Measurements from ENCODE around the gene SLC2A8. TPM values are rescaled to one million over a fixed set of nuclear protein-coding genes. Genes with fewer than 3 reads are reported as not detected.

The SLC2A8 gene
- total RNA-seq, 1 donor from 2014 or later: 36.0 TPM

- TF ChIP-seq CTCF (IDR thresholded peaks at IDR 0.05; ENCODE audit: unreplicated experiment): no peak
- no peak for DNase-seq (ENCODE audit: low spot score in 2 of 2, unreplicated experiment in 2 of 2)
- no peaks in the 10 kb centered on the region for H3K9me3 Mint-ChIP-seq
- peaks cover 11% of the 10 kb centered on the region for H3K4me1 Mint-ChIP-seq
- peak overlapping the region; percentile 93 for H3K27ac Mint-ChIP-seq
- H3K36me3 Mint-ChIP-seq: peaks cover 38% of the 10 kb centered on the region
- H3K4me3 Mint-ChIP-seq: no peak overlapping the region
- H3K27me3 Mint-ChIP-seq (ENCODE audit: low read depth): no peaks in the 10 kb centered on the region
These were observed 41.4 kb downstream of the SLC2A8 start for GRCh38 chr9:127438394-127438793.

- Mint-ChIP-seq H3K27me3 (ENCODE audit: low read depth) (no peaks in the 10 kb centered on the region), H3K36me3 (peaks cover 64% of the 10 kb centered on the region), H3K4me1 (peaks cover 14% of the 10 kb centered on the region), H3K4me3 (no peak overlapping the region), H3K9me3 (no peaks in the 10 kb centered on the region), H3K27ac (peak overlapping the region; percentile 3)
- TF ChIP-seq CTCF (IDR thresholded peaks at IDR 0.05; ENCODE audit: unreplicated experiment): no peak
- DNase-seq (ENCODE audit: low spot score in 2 of 2, unreplicated experiment in 2 of 2): no peak
These were observed 47.4 kb downstream of the SLC2A8 start for GRCh38 chr9:127444283-127444920.

GRCh38 chr9:127444921-127445850 is 48.2 kb downstream of the SLC2A8 start:
- H3K27me3 Mint-ChIP-seq (ENCODE audit: low read depth): no peaks in the 10 kb centered on the region
- H3K4me3 Mint-ChIP-seq: no peak overlapping the region
- H3K27ac Mint-ChIP-seq: peak overlapping the region; percentile 47
- no peak for TF ChIP-seq CTCF (IDR thresholded peaks at IDR 0.05; ENCODE audit: unreplicated experiment)
- H3K4me1 Mint-ChIP-seq: peaks cover 22% of the 10 kb centered on the region
- H3K9me3 Mint-ChIP-seq: no peaks in the 10 kb centered on the region
- H3K36me3 Mint-ChIP-seq: peaks cover 64% of the 10 kb centered on the region
- no peak for DNase-seq (ENCODE audit: low spot score in 2 of 2, unreplicated experiment in 2 of 2)

- peaks cover 56% of the 10 kb centered on the region for H3K36me3 Mint-ChIP-seq
- no peaks in the 10 kb centered on the region for H3K27me3 Mint-ChIP-seq (ENCODE audit: low read depth)
- DNase-seq (ENCODE audit: low spot score in 2 of 2, unreplicated experiment in 2 of 2): no peak
- peaks cover 25% of the 10 kb centered on the region for H3K4me1 Mint-ChIP-seq
- no peak for TF ChIP-seq CTCF (IDR thresholded peaks at IDR 0.05; ENCODE audit: unreplicated experiment)
- peak overlapping the region; percentile 47 for H3K27ac Mint-ChIP-seq
- no peak overlapping the region for H3K4me3 Mint-ChIP-seq
- H3K9me3 Mint-ChIP-seq: no peaks in the 10 kb centered on the region
These were observed 49.1 kb downstream of the SLC2A8 start for GRCh38 chr9:127445851-127446712.

- Mint-ChIP-seq H3K27ac (peak overlapping the region; percentile 97), H3K9me3 (no peaks in the 10 kb centered on the region), H3K27me3 (ENCODE audit: low read depth) (no peaks in the 10 kb centered on the region), H3K4me1 (peaks cover 26% of the 10 kb centered on the region), H3K36me3 (peaks cover 51% of the 10 kb centered on the region), H3K4me3 (no peak overlapping the region)
- no peak for TF ChIP-seq CTCF (IDR thresholded peaks at IDR 0.05; ENCODE audit: unreplicated experiment)
- no peak for DNase-seq (ENCODE audit: low spot score in 2 of 2, unreplicated experiment in 2 of 2)
These were observed 49.9 kb downstream of the SLC2A8 start for GRCh38 chr9:127446713-127447415.

Data from mesothelial cell of epicardium (in vitro differentiated cells).